ENCODE results near the gene TTC39B. TPM values are rescaled to one million over a fixed set of nuclear protein-coding genes. Genes with fewer than 3 reads are reported as not detected.

Gene TTC39B
- total RNA-seq, 1 donor from 2014 or later = 5.2 TPM

DNA sequence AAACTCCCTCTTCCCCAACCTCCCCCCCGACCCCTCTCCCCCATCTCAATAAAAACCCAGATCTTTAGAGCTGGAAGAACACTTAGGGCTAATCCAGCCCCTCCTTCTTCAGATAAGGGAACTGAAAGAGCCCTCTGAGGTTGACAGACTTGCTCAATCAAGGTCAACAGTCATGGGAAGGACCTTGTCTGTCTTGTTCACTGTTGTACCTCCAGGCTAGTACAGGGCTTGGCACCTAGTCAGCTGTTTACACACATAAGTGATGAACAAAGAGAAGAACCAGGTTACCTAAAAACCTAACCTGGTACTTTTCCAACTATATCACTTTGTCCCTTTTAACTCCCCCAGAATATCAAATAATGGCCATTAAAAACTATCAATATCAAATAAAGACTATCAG lies 2.4 kb downstream of the TTC39B start:
- no peak for DNase-seq (ENCODE audit: low read depth, low spot score)

DNA sequence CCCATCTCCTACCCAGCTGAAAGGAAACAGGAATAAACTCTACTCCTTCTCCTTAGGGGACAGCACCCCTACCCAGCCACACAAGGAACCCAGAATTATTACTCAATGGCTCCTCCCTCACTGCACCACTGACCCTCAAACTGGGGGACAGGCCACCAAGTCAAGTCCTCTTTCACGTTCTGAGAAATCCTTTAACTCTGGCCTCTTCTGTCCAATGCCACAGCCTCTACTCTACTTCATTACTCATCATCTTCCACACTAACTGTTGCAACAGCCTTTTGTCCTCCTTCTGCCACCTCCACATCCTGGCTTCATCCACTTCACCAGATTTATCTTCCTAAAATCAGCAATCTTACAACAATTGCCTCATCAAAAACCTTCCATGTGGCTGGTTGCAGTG lies 6.8 kb downstream of the TTC39B start:
- DNase-seq (ENCODE audit: low read depth, low spot score) = no peak

DNA sequence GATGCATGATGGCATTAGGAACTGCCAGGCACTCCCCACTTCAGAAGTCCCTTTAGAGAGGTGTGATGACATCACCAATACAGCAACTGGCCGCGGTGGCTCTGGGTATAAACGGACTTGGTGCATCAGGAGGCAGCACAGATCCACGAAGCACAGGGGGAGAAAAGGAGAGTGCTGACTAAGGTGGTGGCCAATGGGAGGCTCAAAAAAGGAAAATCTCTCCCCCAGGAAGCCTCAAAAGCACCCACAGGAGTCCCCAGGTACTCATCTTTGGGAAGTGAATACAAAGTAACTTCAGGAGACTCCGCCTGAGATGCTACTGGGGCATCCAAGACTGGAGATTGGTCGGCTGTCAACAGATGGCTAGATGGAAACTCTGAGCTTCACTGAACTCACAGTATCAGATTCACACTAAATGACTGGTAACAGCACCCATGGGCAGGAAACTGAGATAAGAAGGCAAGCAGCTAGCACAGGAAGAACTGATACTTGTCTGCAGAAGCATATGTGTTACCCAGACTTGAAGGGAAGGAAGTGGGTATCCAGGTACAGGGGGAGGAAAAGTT lies 7.6 kb downstream of the TTC39B start:
- no peak for DNase-seq (ENCODE audit: low read depth, low spot score)

DNA sequence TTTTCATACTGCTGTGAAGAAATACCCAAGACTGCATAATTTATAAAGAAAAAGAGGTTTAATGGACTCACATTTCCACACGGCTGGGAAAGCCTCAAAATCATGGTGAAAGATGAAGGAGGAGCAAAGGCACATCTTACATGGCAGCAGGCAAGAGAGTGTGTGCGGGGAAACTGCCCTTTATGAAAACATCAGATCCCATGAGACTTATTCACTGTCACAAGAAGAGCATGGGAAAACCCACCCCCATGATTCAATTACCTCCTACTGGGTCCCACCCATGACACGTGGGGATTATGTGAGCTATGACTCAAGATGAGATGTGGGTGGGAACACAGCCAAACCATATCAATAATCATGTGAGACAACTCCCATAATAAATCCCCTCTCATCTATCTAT lies 8.7 kb downstream of the TTC39B start:
- DNase-seq (ENCODE audit: low read depth, low spot score) = no peak

DNA sequence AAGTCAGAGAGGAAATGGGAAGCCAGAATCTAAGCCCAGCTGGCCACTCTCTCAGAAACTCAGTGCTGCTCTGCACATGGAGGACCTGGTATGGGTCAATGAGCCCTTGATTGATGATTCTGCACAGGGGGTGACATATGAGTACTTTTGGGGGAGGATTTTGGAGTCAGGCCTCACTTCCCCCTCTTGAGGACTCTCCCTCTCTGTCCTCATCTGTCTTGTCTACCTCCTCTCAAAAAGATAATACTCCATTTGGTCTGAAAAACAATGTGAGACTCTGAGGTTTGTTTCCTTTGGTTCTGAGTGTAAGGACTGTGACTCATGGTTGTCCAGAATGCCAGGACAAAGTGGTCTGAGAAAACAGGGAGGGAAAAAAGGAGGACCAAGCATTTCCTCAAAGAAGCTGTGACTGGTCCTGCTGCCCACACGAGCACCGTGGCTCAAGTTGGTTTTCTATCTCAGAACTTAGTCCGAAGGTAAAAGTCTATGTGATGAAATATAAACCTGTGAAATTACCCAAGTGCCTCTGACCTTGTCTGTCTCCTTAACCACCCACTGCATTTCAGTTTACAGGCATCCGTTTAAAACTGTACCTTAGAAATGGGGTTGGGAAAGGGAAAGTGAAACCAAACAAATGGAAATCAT lies 11.1 kb downstream of the TTC39B start:
- DNase-seq (ENCODE audit: low read depth, low spot score) = peak; percentile 39

DNA sequence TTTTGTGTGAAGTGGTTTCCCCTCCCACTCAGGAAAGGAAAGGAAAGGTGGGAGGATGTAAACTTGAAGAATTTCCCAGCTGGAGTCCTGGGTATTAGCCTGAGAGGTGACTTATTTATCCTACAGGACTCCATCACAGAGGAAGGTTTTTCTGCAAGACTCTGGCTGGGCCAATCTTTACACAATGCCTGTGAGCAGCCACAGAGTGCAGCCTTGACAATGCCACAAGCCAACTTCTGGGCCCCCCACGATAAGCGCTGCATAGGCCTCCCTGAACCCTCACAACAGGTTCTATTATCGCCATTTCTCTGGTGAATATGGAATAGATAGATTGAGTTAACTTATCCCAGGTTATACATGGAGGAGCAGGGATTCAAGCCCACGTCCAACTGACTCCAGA lies 12.4 kb downstream of the TTC39B start:
- no peak for DNase-seq (ENCODE audit: low read depth, low spot score)

DNA sequence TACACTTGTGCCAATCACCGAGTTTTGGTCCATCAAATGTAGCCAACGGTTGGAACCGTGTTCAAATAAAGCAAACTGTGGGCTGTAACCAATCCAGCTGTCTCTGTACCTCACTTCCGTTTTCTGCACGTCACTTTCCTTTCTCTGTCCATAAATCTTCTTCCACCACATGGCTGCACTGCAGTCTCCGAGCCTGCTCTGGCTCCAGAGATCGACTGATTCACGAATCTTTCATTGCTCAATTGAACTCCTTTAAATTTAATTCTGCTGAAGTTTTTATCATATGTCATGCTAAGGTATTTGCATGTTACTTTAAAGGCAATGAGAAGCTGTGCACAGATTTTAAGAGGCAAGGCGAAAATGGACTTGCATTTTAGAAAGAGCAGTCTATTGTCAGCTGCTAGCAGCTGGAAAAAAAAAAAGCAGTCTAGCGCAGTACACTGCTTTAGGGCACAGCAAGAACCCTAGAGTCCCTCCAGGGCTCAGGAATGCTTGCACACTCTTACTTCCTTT lies 13.2 kb downstream of the TTC39B start:
- DNase-seq (ENCODE audit: low read depth, low spot score) = no peak

DNA sequence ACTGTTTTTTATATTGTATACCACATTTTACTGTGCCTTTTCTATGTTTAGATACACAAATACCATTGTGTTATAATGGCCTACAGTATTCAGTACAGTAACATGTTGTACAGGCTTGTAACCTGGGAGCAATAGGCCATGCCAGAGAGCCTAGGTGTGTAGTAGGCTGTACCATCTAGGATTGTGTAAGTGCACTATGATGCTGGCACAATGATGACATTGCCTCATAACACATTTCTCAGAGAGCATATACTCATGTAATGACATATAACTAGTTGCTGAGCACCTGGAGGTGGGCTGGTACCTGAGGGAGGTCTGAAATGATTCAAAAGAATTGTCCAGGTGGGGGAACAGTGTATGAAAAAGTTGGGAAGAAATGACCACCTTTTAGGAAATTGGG lies 13.9 kb downstream of the TTC39B start:
- no peak for DNase-seq (ENCODE audit: low read depth, low spot score)

DNA sequence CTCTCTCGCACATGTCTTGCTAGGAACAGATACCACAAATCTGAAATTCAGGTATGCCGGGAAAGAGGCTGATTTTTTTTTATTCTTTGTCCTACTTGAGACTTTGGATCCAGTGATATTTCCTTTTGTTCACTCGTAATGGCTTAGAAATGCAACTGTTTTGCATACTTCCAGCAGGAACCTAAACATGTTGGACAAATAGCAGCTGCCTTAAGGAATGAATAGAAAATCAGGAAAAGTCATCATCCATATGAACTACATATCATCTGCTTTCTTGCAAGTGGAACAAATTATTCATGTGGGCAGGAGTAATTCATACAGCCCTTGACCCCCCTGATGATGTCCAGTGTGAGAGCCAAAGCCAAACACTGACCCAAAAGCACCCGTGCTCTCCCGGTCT lies 17.4 kb downstream of the TTC39B start:
- no peak for DNase-seq (ENCODE audit: low read depth, low spot score)

DNA sequence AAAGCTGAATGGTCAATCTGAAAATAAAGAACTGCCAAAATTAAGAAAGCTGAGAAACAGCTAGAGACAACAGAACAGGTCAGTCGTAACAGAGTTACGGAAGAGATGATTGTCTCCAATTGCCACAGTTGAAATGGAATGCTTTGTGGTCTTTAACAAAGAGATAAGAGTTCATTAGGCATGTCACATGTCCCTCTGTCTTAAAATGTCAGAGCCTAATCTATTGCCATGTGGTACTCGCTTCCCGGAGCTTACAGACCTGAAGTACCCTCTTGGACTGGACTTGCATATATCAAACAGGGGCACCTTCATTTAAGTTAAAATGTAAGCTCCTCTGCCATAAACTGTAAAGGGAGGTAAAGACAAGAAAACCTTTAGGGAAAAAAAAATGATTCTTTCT lies 19.7 kb downstream of the TTC39B start:
- DNase-seq (ENCODE audit: low read depth, low spot score) = no peak

DNA sequence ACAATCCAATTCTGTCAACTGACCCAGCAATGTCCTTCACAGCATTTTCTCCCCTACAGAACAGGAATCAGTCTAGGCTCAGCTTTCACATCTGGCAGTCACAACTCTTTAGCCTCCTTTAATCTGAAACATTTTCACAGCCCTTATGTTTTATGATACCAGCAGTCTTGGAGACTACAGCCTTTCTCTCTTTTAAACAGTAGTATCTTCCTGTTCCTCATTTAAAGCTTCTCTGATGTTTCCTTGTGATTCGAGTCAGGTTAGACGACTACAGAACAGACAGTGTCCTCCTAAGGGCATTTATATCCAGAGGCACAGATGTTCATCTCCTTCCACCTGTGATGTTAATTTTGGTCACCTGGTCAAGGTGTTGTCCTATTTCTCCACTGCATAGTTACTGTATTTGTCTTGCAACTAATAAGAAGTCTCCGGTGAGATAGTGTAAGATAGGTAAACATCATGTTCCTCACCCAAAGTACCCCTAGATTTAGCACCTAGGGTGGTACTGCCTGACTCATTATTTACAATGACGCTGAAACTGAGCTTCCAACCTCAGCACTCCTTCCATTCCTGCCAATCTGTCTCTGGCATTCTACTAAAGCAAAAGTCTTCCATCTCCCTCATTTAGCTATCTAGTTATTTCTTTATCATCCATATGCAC lies 20.7 kb downstream of the TTC39B start:
- DNase-seq (ENCODE audit: low read depth, low spot score) = no peak

DNA sequence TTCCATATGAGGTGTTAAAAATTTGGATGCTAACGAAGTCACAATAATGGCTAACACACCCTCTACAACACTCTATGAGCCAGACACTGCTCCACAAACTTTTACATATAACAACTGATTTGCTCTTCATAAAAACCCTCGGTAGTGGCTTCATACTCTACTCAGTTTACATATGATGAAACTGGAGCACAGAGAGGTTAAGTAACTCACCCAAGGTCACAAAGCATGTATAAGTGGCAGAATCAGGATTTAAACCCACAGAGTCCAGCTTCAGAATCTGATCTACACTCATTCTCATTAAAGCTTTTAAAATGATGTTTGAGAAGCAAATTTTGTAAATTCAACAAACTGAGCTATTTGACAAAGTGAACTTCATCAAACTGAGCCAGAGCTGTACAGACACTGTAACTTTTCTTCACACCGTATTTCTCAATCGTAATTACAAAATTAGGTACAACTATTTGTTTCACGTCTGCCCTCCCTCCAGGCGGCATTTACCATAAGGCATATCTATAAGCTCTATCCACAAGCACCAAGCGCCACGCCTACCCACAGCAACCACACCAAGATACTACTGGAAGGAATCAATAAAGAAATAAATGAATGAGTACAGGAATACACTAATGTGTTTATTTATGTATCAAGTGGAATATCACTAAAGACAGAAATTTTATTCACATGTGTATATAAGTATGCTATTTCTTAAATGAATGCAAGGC lies 24.3 kb downstream of the TTC39B start:
- no peak for DNase-seq (ENCODE audit: low read depth, low spot score)

DNA sequence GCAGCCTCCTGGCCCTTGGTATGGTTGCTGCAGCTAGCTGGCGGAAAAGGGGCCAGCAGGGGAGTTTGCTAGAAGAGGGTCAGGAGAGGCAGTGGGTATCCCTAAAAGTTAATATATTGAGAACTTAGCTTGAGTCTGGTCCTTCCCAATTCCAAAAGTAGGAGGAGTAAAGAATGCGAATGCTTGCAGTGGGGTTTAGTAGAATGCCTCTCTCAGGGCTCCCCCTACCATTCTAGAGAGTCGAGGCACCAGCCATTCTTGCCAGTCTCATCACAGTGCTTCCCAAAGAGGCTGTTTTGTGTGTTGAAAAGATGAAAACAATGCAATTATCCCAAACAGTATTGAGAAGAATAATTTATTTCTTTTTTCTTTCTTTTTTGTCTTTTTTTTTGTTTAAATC lies 26.4 kb downstream of the TTC39B start:
- DNase-seq (ENCODE audit: low read depth, low spot score) = no peak

DNA sequence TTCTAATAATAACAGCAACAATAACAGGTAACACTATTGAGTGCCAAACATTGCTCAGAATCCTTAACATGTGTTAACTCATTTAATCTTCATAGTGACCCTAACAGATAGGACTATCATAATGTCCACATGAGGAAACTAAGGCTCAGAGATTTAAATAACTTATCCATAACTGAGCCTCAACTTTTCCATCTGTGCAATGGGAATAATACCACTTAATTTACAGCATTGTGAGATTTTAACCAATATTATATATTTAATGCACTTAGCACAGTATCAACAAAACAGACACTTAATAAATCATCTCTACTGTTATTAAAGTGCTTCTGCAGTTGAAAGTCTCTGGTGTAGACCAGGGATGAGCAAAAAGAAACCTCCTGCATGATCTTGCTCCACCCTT lies 28.2 kb downstream of the TTC39B start:
- DNase-seq (ENCODE audit: low read depth, low spot score) = no peak

DNA sequence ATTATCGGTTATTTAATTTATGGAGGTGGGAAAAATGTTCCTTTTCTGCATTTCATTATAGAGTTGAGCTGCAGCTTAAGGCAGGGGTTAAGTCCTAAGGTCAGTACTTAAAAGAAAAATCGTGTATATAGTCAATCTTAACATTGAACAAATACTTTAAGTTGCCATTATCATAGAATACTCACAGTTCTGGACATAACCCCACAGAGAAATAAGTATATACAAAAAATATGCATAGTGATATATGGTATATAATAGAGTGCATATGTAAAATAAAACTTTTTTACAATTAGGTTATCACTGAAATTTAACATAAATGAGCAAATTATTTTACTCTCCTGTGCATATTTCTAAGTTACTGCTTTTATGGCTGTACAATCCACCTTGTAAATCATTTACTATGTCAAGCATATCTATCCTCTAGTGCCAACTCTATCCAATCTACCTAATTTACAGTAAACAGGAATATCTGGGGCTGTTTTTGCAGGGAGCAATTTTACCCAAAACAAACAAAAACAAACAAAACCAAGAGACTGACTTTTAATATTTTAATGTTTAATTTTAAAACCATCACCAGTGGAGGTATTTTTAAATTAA lies 28.8 kb downstream of the TTC39B start:
- no peak for DNase-seq (ENCODE audit: low read depth, low spot score)

DNA sequence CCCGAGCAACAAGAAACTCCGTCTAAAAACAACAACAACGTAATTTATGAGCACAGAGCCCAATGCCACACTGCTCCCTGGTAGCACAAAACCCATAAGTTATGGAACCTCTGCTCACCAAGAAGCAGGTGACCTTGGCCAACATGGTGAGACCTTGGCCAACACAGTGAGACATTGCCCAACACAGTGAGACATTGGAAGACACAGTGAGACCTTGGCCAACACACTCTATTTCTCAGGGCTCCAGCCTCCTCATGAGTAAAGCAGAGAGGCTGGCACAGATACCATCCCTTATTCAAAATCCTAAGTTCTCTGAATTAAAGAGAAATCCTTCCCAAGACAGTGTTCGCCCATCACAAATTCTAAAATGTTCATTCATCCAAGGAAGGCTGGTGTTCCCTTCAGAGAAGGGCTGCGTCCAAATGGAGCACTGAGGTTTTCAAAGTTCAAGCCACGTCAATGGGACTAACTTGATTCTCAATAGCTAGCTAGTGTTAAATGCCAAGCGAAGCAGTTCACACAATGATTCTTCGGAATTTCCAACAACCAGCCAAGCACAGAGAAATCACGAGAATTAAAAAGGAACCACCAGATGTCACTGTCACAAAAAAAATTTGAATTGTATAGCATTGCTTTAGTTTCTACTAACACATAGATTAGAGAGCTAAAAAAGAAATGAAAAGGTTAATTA lies 29.5 kb downstream of the TTC39B start:
- DNase-seq (ENCODE audit: low read depth, low spot score) = no peak

DNA sequence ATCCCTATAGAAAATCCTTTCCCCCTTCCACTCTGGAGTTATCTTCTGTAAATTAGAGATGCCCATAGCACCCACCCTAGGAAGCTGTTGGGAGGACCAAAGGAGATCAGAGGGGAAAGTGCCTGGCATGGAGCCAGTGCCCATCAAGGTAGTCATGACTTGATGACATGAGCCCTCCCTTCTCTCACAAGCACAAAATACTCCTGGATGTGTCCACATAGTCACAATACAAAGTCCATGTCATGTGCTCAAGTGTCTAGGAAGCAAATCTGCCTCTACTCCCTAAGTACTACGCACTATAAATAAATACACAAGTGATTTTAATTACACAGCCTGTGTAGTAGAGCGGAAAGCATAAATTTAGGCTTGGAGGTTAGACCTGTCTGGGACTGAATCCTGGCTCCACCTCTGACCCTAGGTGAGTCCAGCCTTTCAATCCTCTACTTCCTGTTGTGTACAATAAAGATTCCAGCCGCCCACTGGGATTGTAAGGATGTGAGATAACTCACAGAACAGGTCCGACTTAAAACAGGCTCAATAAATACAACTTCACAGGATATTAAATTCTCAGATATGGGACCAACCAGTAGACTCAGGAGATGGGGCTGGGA lies 30.6 kb downstream of the TTC39B start:
- DNase-seq (ENCODE audit: low read depth, low spot score) = no peak

DNA sequence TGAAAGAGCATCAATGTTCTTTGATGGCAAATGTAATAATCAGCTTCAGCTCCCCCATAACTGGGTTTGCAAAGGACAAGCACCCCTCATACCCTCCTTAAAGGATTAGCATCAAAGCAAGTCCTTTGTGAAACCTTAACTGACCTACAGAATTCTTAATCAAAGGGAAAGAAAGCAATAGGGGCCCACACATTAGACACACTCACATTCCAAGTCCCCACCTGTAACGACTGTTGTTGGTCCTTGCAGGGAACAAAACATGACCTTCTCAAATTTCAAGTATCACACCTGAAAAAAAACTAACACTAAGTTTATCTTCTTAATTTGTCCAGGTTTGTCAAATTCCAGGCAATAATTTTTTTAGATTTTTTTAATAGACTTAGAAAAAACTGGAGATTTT lies 32.6 kb downstream of the TTC39B start:
- no peak for DNase-seq (ENCODE audit: low read depth, low spot score)

DNA sequence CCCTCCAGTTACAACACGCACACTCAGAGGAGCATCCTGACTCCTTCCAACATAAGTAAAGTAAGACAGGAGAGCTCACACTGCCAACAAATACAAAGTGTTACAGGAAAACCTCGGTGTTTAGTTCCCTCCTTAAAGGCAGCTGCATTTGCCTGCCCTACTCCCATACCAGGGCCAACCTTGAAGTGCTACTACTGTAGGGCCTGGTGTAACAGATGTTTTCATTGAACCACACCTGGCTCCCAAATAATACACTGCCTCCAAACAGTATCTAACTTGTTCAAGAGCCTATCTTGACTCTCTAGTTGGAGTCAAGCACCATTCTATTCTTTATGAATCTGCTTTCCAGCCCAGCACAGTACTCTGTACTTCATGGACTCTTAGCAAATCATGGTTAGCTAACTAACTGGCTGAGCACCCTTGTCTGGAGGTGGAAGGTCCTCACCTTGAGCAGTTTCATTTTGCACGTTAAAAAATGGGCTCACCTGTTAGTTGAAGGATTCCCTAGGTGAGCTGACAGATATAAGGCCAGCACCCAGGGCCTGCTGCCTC lies 34.6 kb downstream of the TTC39B start:
- DNase-seq (ENCODE audit: low read depth, low spot score) = no peak

DNA sequence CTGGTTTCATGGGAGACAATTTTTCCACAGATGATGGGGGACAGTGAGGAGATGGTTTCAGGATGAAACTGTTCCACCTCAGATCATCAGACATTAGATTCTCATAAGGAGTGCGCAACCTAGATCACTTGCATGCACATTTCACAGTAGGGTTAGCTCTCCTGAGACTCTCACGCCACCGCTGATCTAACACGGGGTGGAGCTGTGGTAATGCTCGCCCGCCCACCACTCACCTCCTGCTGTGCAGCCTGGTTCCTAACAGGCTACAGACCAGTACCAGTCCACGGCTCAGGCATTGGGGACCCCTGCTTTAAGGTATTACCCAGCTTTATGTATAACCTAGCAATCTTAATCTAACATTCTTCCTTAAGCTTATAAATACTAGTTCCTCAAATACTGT lies 35.6 kb downstream of the TTC39B start:
- no peak for DNase-seq (ENCODE audit: low read depth, low spot score)

DNA sequence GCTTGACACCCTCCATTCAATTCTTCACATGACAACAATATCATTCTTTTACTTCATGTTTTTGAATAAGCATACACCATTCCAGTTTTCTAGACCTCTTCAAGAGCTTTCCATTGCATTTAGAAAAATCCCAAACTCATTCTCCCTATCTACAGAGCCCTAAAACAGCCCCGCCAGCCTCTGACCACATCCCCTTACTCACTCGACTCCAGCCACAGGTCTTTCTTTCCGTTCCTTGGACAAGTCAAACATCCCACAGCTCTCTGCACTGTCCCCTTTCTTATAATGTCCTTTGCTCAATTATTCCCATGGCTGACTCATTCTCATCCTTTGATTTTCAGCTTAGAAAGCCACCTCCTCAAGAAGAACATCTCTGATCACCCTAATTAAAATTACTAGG lies 38.2 kb downstream of the TTC39B start:
- no peak for DNase-seq (ENCODE audit: low read depth, low spot score)

Data from pulmonary artery endothelial cell (primary cell).